Type B pancreatic cell (in vitro differentiated cells): Measurements from ENCODE around the gene CRYL1. TPM values are rescaled to one million over a fixed set of nuclear protein-coding genes. Genes with fewer than 3 reads are reported as not detected.

Experiments
- DNase-seq: peaks from one replicate; pipeline ENCODE4 v3.0.0; 2021; ENCODE audit warnings: mixed read lengths; ENCODE audit not compliant: unreplicated experiment; ENCODE audit errors: extremely low spot score
- H3K27ac Mint-ChIP-seq: 2 replicates; pipeline ENCODE4 v1.8.0; 2021; ENCODE audit warnings: mild to moderate bottlenecking, mixed read lengths
- H3K27me3 Mint-ChIP-seq: 2 replicates; pipeline ENCODE4 v1.8.0; 2021; ENCODE audit warnings: mixed read lengths
- H3K36me3 Mint-ChIP-seq: 2 replicates; pipeline ENCODE4 v1.8.0; 2021; ENCODE audit warnings: mixed read lengths
- H3K4me1 Mint-ChIP-seq: one replicate; pipeline ENCODE4 v1.8.0; 2021; ENCODE audit warnings: mixed read lengths; ENCODE audit not compliant: unreplicated experiment
- H3K4me3 Mint-ChIP-seq: 2 replicates; pipeline ENCODE4 v1.8.0; 2021; ENCODE audit warnings: mild to moderate bottlenecking, mixed read lengths
- H3K9me3 Mint-ChIP-seq: 2 replicates; pipeline ENCODE4 v1.8.0; 2021; ENCODE audit warnings: mixed read lengths
- total RNA-seq: library from RNA; stranded (reverse); gene quantifications from 2 replicates; pipeline ENCODE4 v1.2.1, GENCODE V29; 2021; ENCODE audit warnings: low replicate concordance
- TF ChIP-seq, protein P1 (sequence below): fragments of 200-600 bp; sonication (generic); conservative IDR thresholded peaks from 2 replicates; pipeline ENCODE4 v1.5.0; 2021; ENCODE audit warnings: antibody characterized with exemption, mild to moderate bottlenecking

The CRYL1 gene
- total RNA-seq, 1 donor from 2014 or later, result 20.2 TPM

DNA sequence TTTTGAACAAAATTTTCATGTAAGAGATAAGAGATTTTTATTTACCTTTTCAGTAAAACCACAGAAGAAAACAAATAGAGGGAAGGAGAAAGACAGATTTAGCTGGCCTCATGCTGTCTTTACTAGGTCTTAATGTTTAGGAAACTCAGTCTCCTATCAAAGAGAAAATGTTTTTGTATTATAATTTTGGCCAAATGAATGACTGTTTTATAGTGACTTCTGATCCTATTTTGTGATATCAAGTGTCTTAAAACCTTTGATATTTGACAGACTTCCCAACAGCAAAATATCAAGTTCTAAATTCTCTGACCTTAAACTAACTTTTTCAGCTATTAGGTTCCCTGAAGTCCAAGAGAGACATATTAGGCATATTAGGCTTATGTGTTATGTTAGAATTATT is 27.0 kb downstream of the CRYL1 start:
- Mint-ChIP-seq H3K36me3 (peaks cover 3% of the 10 kb centered on the region), H3K27me3 (no peaks in the 10 kb centered on the region), H3K27ac (no peak overlapping the region), H3K4me3 (no peak overlapping the region), H3K9me3 (peaks cover 10% of the 10 kb centered on the region), H3K4me1 (peaks cover 6% of the 10 kb centered on the region)
- TF ChIP-seq, protein P1, sequence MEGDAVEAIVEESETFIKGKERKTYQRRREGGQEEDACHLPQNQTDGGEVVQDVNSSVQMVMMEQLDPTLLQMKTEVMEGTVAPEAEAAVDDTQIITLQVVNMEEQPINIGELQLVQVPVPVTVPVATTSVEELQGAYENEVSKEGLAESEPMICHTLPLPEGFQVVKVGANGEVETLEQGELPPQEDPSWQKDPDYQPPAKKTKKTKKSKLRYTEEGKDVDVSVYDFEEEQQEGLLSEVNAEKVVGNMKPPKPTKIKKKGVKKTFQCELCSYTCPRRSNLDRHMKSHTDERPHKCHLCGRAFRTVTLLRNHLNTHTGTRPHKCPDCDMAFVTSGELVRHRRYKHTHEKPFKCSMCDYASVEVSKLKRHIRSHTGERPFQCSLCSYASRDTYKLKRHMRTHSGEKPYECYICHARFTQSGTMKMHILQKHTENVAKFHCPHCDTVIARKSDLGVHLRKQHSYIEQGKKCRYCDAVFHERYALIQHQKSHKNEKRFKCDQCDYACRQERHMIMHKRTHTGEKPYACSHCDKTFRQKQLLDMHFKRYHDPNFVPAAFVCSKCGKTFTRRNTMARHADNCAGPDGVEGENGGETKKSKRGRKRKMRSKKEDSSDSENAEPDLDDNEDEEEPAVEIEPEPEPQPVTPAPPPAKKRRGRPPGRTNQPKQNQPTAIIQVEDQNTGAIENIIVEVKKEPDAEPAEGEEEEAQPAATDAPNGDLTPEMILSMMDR, result no peak
- DNase-seq, result no peak

DNA sequence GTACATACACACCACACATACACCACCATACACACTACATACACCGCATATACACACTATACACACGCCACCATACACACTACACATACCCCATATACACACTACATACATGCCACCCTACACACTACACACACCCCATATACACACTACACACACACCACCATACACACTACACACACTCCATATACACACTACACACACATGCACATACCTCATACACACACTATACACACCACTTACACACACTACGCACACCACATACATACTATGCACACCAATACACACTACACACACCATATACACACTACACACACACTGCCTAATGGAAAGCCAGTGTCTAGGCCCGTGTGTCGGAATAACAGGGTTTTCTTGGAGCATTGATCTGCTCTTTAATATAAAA is 27.5 kb downstream of the CRYL1 start:
- H3K9me3 Mint-ChIP-seq, result peaks cover 10% of the 10 kb centered on the region
- H3K4me3 Mint-ChIP-seq, result no peak overlapping the region
- H3K27me3 Mint-ChIP-seq, result no peaks in the 10 kb centered on the region
- TF ChIP-seq, protein P1, result no peak
- no peak overlapping the region for H3K27ac Mint-ChIP-seq
- peaks cover 3% of the 10 kb centered on the region for H3K36me3 Mint-ChIP-seq
- DNase-seq, result no peak
- peaks cover 6% of the 10 kb centered on the region for H3K4me1 Mint-ChIP-seq

DNA sequence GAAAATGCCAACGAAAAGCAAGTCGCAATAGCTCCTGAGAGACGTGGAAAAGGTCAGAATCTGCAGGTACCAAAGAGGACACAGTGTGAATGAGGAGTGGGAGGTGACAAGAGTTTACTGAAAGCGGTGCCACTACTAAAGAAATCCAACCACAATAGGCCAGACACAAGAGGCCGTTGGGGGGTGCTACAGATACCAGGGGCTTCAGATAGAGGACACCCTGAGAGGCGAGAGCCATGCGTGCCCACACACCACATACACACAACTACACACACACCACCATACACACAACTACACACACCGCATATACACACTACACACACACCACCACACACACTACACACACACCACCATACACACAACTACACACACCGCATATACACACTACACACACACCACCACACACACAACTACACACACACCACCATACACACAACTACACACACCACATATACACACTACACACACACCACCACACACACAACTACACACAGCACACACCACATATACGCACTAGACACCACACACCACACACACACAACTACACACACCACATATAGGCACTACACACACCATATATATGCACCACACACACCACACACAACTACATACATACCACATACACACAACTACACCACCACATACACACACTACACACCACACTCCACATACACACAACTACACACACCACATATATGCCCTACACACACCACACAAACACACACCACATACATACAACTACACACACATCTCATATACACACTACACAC is 28.5 kb downstream of the CRYL1 start:
- Mint-ChIP-seq H3K27me3 (no peaks in the 10 kb centered on the region), H3K27ac (no peak overlapping the region), H3K36me3 (peaks cover 3% of the 10 kb centered on the region), H3K4me1 (peaks cover 6% of the 10 kb centered on the region), H3K4me3 (no peak overlapping the region), H3K9me3 (peaks cover 10% of the 10 kb centered on the region)
- TF ChIP-seq, protein P1, result no peak
- DNase-seq, result no peak

GRCh38 chr13:20495087-20496023 is 30.3 kb downstream of the CRYL1 start:
- H3K27ac Mint-ChIP-seq, result no peak overlapping the region
- TF ChIP-seq, protein P1, result peak; percentile 98
- H3K4me1 Mint-ChIP-seq, result peaks cover 6% of the 10 kb centered on the region
- no peaks in the 10 kb centered on the region for H3K36me3 Mint-ChIP-seq
- H3K4me3 Mint-ChIP-seq, result no peak overlapping the region
- no peak for DNase-seq
- no peaks in the 10 kb centered on the region for H3K27me3 Mint-ChIP-seq
- H3K9me3 Mint-ChIP-seq, result peaks cover 2% of the 10 kb centered on the region

GRCh38 chr13:20494656-20495055 is 31.0 kb downstream of the CRYL1 start:
- no peak overlapping the region for H3K27ac Mint-ChIP-seq
- no peak overlapping the region for H3K4me3 Mint-ChIP-seq
- H3K27me3 Mint-ChIP-seq, result no peaks in the 10 kb centered on the region
- TF ChIP-seq, protein P1, result no peak
- H3K4me1 Mint-ChIP-seq, result peaks cover 6% of the 10 kb centered on the region
- no peaks in the 10 kb centered on the region for H3K36me3 Mint-ChIP-seq
- no peak for DNase-seq
- no peaks in the 10 kb centered on the region for H3K9me3 Mint-ChIP-seq
